ENCODE results near the gene THSD4.

THSD4 gene

DNA sequence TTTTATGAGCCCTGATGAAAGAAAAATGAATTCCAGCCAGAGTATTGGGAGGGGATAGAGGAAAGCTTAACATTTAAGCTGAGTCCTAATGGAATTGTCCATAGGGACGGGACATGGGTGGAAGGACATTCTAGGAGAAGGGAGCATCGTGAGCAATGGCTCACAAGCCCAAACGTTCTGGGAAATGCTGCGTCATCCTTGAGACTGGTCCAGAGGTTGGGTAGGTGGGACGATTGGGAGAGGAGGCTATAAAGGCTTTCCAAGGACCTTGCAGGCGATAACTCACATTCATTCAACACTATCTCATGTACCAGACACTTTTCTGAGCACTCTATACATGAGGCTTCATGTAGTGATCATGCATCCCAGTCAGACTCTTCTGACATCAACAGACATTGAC lies 237.5 kb downstream of the THSD4 start:
- Histone ChIP-seq H3K9me2 (replicated peaks; ENCODE audit: insufficient read depth, low read length) (no peaks in the 10 kb centered on the region), H3F3A (ENCODE audit: insufficient read depth, low read length) (no peaks in the 10 kb centered on the region)
- TF ChIP-seq, protein P1, sequence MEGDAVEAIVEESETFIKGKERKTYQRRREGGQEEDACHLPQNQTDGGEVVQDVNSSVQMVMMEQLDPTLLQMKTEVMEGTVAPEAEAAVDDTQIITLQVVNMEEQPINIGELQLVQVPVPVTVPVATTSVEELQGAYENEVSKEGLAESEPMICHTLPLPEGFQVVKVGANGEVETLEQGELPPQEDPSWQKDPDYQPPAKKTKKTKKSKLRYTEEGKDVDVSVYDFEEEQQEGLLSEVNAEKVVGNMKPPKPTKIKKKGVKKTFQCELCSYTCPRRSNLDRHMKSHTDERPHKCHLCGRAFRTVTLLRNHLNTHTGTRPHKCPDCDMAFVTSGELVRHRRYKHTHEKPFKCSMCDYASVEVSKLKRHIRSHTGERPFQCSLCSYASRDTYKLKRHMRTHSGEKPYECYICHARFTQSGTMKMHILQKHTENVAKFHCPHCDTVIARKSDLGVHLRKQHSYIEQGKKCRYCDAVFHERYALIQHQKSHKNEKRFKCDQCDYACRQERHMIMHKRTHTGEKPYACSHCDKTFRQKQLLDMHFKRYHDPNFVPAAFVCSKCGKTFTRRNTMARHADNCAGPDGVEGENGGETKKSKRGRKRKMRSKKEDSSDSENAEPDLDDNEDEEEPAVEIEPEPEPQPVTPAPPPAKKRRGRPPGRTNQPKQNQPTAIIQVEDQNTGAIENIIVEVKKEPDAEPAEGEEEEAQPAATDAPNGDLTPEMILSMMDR (IDR thresholded peaks at IDR 0.05; ENCODE audit: low read length): no peak
- TF ChIP-seq EZH2 (optimal IDR thresholded peaks at IDR 0.05; ENCODE audit: low read depth, low read length) (no peak), EZH2phosphoT487 (IDR thresholded peaks at IDR 0.05; ENCODE audit: low read length) (no peak)

DNA sequence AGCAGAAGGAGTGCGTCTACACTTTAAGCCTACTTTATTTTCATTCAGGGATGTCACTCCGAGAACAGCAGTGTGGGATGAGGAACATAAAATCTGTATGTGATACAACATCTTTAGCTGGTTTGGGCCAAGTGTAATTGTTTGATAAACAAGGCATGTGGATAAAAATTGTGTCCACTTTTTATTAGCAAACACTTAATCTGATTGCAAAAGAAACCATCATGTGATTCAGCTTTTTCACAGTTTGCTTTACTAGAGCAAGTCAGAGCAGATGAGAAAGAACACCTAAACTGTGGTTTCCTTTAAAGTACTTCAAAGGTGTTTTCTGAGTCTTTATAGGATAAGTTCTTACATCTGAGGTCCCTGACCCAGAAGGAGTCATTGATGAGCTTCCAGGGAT lies 237.9 kb downstream of the THSD4 start:
- H3K9me2 ChIP-seq (replicated peaks; ENCODE audit: insufficient read depth, low read length): no peaks in the 10 kb centered on the region
- H3K79me2 ChIP-seq (ENCODE audit: low read length): no peaks in the 10 kb centered on the region
- H2AFZ ChIP-seq (ENCODE audit: low read length): no peak overlapping the region
- H3F3A ChIP-seq (ENCODE audit: insufficient read depth, low read length): no peaks in the 10 kb centered on the region
- H4K20me1 ChIP-seq (ENCODE audit: insufficient read depth, low read length): no peaks in the 10 kb centered on the region
- no peak overlapping the region for H3K4me3 ChIP-seq (ENCODE audit: low read length)
- DNase-seq: no peak
- no peaks in the 10 kb centered on the region for H3K9me3 ChIP-seq (replicated peaks; ENCODE audit: insufficient read depth, low read length)
- no peaks in the 10 kb centered on the region for H3K27me3 ChIP-seq (replicated peaks; ENCODE audit: insufficient read depth, low read length)
- H3K27ac ChIP-seq (ENCODE audit: low read length): no peak overlapping the region
- H3K36me3 ChIP-seq (replicated peaks; ENCODE audit: insufficient read depth, low read length): no peaks in the 10 kb centered on the region
- no peak for TF ChIP-seq EZH2phosphoT487 (IDR thresholded peaks at IDR 0.05; ENCODE audit: low read length)
- TF ChIP-seq EZH2 (optimal IDR thresholded peaks at IDR 0.05; ENCODE audit: low read depth, low read length): no peak
- TF ChIP-seq, protein P1 (IDR thresholded peaks at IDR 0.05; ENCODE audit: low read length): no peak
- H3K9ac ChIP-seq (ENCODE audit: low read length): no peak overlapping the region
- no peaks in the 10 kb centered on the region for H3K4me1 ChIP-seq (ENCODE audit: low read length)
- no peak overlapping the region for H3K4me2 ChIP-seq (ENCODE audit: low read depth, low read length)

More for the DNA sequence above, 237.5 kb downstream of the THSD4 start:
- no peak overlapping the region for H3K27ac ChIP-seq (ENCODE audit: low read length)
- DNase-seq: no peak
- no peaks in the 10 kb centered on the region for H3K36me3 ChIP-seq (replicated peaks; ENCODE audit: insufficient read depth, low read length)
- no peak overlapping the region for H3K9ac ChIP-seq (ENCODE audit: low read length)
- no peak overlapping the region for H3K4me2 ChIP-seq (ENCODE audit: low read depth, low read length)
- no peaks in the 10 kb centered on the region for H3K9me3 ChIP-seq (replicated peaks; ENCODE audit: insufficient read depth, low read length)
- H2AFZ ChIP-seq (ENCODE audit: low read length): no peak overlapping the region
- H3K4me3 ChIP-seq (ENCODE audit: low read length): no peak overlapping the region
- no peaks in the 10 kb centered on the region for H3K79me2 ChIP-seq (ENCODE audit: low read length)
- H4K20me1 ChIP-seq (ENCODE audit: insufficient read depth, low read length): no peaks in the 10 kb centered on the region
- H3K27me3 ChIP-seq (replicated peaks; ENCODE audit: insufficient read depth, low read length): no peaks in the 10 kb centered on the region
- no peaks in the 10 kb centered on the region for H3K4me1 ChIP-seq (ENCODE audit: low read length)

DNA sequence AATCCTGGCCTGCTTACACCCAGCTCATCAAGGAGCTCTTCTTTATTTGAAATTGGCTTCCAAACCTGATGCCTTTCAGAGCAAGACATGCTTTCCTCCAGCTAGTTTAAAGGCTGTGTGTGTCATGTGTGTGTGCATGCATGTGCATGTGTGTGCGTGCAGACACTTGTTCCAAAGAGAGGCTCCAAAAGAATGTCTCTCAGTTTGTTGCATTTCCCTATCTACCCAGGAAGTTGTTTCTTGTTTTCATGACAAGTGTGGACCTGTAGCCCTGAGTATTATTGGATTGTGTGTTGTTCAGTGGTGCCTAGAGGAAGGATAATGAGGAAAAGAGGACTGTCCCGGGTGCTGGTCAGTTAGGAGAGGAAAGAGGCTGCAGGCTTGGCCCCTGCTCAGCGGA lies 240.0 kb downstream of the THSD4 start:
- DNase-seq: no peak
- no peaks in the 10 kb centered on the region for H3K27me3 ChIP-seq (replicated peaks; ENCODE audit: insufficient read depth, low read length)
- no peaks in the 10 kb centered on the region for H4K20me1 ChIP-seq (ENCODE audit: insufficient read depth, low read length)
- H3F3A ChIP-seq (ENCODE audit: insufficient read depth, low read length): no peaks in the 10 kb centered on the region
- H3K9ac ChIP-seq (ENCODE audit: low read length): no peak overlapping the region
- TF ChIP-seq EZH2phosphoT487 (IDR thresholded peaks at IDR 0.05; ENCODE audit: low read length): no peak
- TF ChIP-seq, protein P1 (IDR thresholded peaks at IDR 0.05; ENCODE audit: low read length): no peak
- TF ChIP-seq EZH2 (optimal IDR thresholded peaks at IDR 0.05; ENCODE audit: low read depth, low read length): no peak
- no peaks in the 10 kb centered on the region for H3K79me2 ChIP-seq (ENCODE audit: low read length)
- H3K9me3 ChIP-seq (replicated peaks; ENCODE audit: insufficient read depth, low read length): no peaks in the 10 kb centered on the region
- H3K36me3 ChIP-seq (replicated peaks; ENCODE audit: insufficient read depth, low read length): no peaks in the 10 kb centered on the region
- H2AFZ ChIP-seq (ENCODE audit: low read length): no peak overlapping the region
- no peak overlapping the region for H3K4me3 ChIP-seq (ENCODE audit: low read length)
- H3K4me1 ChIP-seq (ENCODE audit: low read length): no peaks in the 10 kb centered on the region
- H3K4me2 ChIP-seq (ENCODE audit: low read depth, low read length): no peak overlapping the region
- no peaks in the 10 kb centered on the region for H3K9me2 ChIP-seq (replicated peaks; ENCODE audit: insufficient read depth, low read length)
- no peak overlapping the region for H3K27ac ChIP-seq (ENCODE audit: low read length)

Data from MM.1S (cell line).